ENCODE measurements around the gene NMNAT3. TPM values are rescaled to one million over a fixed set of nuclear protein-coding genes. Genes with fewer than 3 reads are reported as not detected.

The NMNAT3 gene
- total RNA-seq (2022; extraction: Qiagen RNA extraction; ENCODE audit: low read depth): 1.0 to 1.9 TPM (median 1.2 TPM) in 5 replicates

DNA sequence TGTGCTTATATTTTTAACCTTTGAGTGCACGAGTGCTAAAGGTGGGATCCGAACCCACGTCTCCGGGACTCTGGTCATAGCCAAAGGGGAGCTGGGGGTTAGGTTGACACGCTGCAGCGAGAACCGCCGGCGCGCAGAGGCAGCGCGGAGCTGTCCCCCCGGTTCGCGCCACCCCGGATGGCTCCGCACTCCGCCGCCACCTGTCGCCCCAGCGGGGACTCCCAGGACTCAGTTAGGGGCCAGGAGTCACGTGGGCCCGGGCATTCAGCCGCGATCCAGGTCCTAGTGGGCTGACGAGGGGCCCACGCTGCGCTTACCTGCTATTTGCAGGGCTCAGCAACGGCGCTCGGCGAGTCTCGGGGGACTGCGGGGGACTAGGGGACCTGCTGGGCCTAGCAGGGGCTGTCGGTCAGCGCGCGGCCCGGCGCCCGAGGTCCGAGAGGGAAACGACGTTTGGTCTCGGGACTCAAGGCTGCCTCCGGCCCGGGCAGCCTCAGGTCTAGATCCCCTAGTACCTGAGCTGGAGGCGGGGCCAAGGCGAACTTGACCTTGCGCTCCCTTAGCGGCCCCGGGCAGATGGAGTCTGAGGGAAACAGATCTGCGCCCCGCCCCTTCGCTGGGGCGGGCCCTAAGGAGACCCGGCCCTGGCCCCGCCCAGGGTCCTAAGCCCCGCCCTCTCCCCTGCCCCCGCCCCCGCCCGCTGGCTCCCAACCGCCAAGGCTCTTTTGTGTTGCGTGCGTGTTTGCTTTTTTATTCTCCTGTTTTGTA lies at the start of gene NMNAT3:
TSS of gene NMNAT3 (minus strand) at position 585 of the 768 bp plus-strand sequence. CDS start 50,248 bp downstream, outside the sequence.

Other genes starting within 250 kb of the NMNAT3 start
- not detected in 5 replicates for gene RBP2, start 201.5 kb downstream of the NMNAT3 start, total RNA-seq (2022; extraction: Qiagen RNA extraction; ENCODE audit: low read depth)
- gene RBP1, start 138.2 kb downstream of the NMNAT3 start, total RNA-seq (2022; extraction: Qiagen RNA extraction; ENCODE audit: low read depth): 4.2 to 6.2 TPM (median 5.6 TPM) in 5 replicates

All from A549 treated with DMSO at 1 μM for 4 hours (cell line).